ENCODE results near the gene CFAP69. TPM values are rescaled to one million over a fixed set of nuclear protein-coding genes. Genes with fewer than 3 reads are reported as not detected.

CFAP69 gene
- total RNA-seq, 1 experiment from 2014 or later, result 4.3 TPM

DNA sequence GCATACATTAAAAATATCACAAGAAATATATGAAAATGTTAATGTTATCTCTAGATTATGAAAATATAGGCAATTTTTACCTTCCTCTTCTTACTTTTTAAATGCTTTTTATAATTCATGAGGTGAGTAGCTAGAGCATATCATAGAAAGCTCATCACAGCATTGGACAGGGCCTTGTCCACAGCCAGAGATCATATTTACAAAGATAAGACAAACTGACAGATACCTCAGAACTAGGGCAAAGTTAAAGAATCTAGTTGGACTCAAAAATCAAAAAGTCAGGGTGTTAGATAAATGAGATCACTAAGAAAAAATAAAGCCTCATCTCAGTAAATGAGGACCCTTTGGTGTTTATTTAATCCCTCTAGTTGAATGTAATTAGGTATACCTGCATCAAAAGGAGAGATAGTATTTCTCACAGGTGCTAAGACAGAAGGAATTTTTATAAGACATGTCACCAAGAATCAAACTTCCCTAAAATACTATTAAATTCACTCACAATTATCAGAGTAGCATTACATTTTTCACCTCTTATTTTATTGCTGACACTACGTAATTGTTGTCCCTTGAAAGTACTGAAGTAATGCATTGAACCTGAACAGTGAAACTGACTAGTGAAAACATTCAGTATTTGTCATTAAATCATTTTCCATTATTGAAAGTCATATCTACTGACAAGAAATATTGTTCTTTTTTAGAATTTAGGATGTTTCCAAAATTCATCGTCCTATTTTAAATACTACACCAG is 25.6 kb downstream of the CFAP69 start:
- DNase-seq (ENCODE audit: extremely low read depth, low read depth), result no peak

DNA sequence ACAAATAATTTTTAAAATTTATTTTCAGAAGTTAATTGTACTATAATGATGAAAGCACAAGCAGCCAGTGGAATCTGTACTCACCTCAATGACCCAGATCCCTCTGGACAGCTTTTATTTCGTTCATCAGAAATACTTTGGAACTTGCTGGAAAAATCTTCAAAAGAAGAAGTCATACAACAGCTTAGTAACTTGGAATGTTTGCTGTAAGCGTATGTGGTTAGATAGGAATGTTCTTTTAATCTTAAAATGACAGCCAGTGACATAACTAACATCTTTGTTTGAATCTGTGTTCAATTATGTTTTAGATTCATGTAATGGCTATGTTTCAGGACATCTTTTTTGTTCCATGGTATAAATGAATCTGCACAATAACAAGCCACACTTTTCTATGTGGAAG is 26.8 kb downstream of the CFAP69 start:
- no peak for DNase-seq (ENCODE audit: extremely low read depth, low read depth)

DNA sequence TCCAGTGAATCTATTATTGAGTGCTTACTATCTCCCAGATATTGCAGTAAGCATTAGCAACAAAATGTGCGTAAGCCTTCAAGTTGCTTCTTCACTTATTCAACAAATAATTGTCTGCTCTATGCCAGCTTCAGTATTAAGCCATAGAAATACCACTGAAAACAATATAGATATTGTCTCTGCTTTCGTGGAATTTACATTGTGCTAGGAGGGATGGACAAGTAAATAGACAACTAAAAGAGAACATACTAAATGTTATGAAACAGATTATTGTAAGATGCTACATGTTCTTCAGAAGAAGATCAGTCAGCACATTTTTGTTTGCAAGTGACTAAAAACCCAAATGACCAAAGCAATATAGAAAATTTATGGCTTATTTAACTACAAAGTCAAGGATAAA is 27.3 kb downstream of the CFAP69 start:
- DNase-seq (ENCODE audit: extremely low read depth, low read depth), result no peak

DNA sequence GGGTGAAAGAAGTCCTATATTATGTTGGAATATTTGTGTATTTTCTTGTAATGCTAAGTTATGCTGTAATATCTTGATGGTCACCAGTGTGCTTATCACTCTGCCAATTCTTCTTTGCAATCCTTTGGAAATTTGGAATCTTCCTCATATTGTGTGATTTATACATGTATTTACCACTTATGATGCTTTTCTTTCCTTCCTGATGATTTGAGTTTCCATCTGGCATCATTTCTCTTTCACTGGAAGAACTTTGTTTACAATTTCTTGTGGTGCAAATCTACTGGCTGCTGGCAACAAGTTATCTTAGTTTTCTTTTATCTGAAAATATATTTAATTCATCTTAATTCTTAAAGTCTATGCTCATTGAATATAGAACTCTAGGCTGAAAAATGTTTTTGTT is 29.2 kb downstream of the CFAP69 start:
- no peak for DNase-seq (ENCODE audit: extremely low read depth, low read depth)

DNA sequence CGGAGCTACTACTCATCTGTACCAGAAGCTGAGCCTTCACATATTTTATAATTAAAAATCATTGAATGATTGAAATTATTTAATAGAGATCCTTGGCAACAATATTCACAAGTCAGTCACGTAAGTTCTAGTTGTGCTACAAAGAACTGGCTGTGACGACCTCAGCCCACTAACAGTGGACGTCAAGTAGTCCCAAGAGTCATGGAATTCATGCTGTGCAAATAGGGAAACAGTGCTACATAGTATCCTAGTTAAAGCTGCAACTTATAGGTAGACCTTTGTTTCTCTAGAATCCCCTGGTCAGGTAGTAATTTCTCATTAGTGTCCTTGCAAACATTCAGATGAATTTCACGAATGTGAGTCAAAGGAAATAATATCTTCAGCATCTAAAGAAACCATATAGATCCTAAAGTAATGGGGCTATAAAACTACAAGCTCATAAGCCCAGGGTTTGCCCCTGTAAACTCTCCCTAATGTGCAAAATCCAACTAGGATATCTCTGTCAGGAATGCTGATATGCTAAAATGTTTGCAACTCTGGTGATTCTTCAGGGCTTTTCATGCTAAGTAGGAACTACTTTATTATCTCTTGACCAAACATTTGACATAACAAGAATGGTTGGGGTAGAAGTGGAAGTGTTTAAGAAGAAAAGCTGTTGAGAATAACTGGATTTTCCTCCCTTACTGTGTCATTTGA is 31.2 kb downstream of the CFAP69 start:
- DNase-seq (ENCODE audit: extremely low read depth, low read depth), result no peak

DNA sequence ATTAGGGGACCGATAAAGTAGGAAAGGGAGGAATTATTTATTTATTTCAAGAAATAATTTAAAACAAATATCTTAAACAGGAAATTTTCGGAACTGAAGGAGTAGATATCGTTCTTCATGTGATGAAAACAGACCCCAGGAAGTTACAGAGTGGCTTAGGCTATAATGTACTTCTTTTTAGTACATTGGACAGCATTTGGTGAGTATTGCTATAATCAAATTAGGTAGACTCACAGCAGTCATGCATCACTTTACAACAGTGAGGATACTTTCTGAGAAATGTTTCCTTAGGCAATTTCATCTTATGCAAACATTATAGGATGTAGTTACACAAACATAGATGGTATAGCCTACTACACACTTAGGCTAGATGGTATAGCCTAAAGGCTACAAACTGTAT is 43.2 kb downstream of the CFAP69 start:
- no peak for DNase-seq (ENCODE audit: extremely low read depth, low read depth)

- DNase-seq (ENCODE audit: extremely low read depth, low read depth), result no peak
Observed at GRCh38 chr7:90290244-90291113, 45.5 kb downstream of the CFAP69 start.

GRCh38 chr7:90298145-90299038 is 53.4 kb downstream of the CFAP69 start:
- peak; percentile 14 for DNase-seq (ENCODE audit: extremely low read depth, low read depth)

GRCh38 chr7:90303241-90303640 is 58.3 kb downstream of the CFAP69 start:
- DNase-seq (ENCODE audit: extremely low read depth, low read depth), result no peak

DNA sequence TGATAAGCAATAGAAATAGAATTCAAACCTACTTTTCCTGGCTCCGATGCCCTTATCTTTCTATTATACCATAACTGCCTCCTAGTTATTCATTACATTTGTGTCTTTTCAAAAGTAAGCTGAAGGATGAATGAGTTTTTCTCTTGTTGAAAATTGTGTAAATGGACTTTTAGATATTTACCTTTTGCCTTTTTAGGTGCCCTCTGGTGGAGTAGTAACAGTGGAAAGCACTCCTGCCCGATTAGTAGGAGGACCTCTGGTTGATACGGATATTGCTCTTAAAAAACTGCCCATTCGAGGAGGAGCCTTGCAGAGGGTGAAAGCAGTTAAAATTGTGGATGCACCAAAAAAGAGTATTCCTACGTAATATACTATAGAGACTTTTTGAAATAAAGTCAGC is 64.9 kb downstream of the CFAP69 start:
- no peak for DNase-seq (ENCODE audit: extremely low read depth, low read depth)

DNA sequence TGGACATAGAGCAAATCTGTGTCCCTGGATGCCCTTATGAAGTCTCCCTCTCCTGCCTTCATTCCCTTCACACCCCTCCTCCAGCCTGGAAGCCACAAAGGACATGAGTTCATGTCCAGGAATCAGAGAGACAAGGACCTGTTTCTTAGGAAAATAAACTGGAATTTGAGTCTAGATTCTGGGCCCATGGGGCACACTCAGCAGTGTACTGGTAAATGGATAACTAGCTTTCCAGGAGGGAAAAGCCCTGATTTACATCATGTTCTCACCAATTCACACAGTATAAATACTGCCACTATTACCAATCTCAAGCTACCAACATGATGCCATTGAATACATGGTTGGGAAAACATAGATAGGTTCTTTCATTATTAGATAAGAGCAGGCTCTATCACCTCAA is 66.2 kb downstream of the CFAP69 start:
- DNase-seq (ENCODE audit: extremely low read depth, low read depth), result no peak

DNA sequence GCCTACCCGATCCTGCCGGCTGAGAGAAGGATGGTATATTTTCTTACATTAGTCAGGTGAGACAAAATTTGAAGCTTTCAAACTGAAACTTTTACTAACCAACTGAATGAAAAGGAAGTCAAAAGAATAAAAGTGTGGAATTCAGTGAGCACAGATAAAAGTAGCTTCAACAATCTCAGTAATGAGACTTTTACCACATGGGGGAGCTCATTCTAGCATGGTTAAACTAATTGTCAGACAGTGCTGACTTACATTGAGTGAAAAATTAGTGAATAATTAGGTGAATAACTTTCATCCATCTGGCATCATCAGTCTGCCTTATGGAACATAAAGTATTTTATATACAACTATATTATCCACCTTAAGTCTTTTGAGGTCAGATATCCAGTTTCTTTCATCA is 67.8 kb downstream of the CFAP69 start:
- no peak for DNase-seq (ENCODE audit: extremely low read depth, low read depth)

DNA sequence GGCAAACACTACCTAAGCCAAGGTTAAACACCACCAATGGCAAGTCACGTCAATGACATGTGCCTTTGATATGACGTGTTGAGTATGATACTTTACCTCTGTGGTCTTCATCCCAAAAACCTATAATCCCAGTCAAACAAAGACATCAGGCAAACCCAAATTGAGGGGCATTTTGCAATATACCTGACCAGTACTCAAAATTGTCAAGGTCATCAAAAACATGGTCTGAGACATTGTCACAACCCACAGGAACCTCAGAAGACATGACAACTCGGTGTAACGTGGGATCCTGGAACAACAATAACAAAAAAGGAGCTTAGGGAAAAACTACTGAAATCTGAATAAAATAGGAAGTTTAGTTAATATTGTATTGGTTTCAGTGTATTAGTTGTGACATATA is 68.9 kb downstream of the CFAP69 start:
- DNase-seq (ENCODE audit: extremely low read depth, low read depth), result no peak

- DNase-seq (ENCODE audit: extremely low read depth, low read depth), result no peak
Observed at GRCh38 chr7:90320014-90320413, 75.0 kb downstream of the CFAP69 start.

- no peak for DNase-seq (ENCODE audit: extremely low read depth, low read depth)
Observed at GRCh38 chr7:90320418-90320800, 75.4 kb downstream of the CFAP69 start.

DNA sequence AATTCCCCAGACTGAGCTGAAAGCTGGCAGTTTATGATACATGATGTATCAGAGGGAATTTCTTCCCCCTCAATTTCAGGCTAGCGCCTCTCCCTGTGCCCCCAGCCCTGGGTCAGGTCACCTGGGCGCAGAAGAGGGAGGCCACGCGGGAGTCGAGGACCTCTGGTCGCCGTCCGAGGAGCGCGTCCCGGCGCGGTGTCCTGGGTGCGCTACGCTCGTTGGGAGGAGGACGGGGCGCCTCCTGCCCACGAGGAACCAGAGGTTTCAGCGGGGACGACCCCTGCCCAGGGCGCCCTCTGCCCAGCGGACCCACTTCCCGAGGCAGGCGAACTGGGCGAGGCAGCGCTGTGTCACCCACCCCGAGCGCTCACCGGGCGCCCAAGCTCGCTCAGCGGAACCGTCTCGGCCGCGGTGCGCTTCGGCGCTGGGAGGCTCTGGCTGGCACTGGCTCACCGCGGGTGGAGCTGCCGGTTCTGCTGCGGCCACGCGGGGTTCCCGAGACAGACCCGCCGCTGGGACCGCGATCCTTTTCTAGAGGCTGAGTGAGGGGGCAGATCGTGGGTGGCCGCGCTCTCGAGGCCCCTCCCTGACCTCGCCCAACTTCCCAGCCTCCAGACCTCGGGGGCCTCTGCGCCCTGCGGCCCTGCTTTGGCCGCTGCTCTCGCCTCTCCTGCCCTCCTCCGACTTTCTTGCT is 76.0 kb downstream of the CFAP69 start, which contains the start of gene FAM237B:
Gene FAM237B (minus strand): TSS at position 504 of the 694 bp plus-strand sequence. CDS start 1,556 bp downstream, outside the sequence.
- no peak for DNase-seq (ENCODE audit: extremely low read depth, low read depth)

GRCh38 chr7:90322837-90323236 is 77.9 kb downstream of the CFAP69 start:
- no peak for DNase-seq (ENCODE audit: extremely low read depth, low read depth)

- no peak for DNase-seq (ENCODE audit: extremely low read depth, low read depth)
Observed at GRCh38 chr7:90326500-90326899, 81.5 kb downstream of the CFAP69 start.

DNA sequence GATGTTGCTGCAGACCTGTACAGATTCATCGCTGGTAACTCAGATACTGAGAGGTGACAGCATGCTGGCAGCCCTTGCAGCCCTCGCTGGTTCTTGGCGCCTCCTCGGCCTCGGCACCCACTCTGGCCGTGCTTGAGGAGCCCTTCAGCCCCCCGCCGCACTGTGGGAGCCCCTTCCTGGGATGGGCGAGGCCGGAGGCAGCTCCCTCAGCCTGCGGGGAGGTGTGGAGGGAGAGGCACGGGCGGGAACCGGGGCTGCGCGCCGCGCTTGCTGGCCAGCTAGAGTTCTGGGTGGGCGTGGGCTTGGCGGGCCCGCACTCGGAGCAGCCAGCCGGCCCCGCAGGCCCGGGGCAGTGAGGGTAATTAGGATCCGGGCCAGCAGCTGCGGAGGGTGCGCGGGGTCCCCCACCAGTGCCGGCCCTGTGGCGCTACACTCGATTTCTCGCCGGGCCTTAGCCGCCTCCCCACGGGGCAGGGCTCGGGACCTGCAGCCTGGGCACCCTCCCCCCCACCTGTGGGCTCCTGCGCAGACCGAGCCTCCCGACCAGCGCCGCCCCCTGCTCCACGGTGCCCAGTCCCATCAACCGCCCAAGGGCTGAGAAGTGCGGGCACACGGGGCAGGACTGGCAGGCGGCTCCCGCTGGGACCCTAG is 89.3 kb downstream of the CFAP69 start:
- no peak for DNase-seq (ENCODE audit: extremely low read depth, low read depth)
